Gastroesophageal sphincter (tissue), 4 donors: Measurements from ENCODE around the gene RNF213. TPM values are rescaled to one million over a fixed set of nuclear protein-coding genes. Genes with fewer than 3 reads are reported as not detected.
"Not testable (repeated sequence)": the region's sequence is repeated elsewhere in the genome, so short reads cannot be mapped to it uniquely, and the experiment has no call there.

Experiments used
- ATAC-seq: fragments of 150-250 bp; one replicate; pipeline ENCODE4 v1.9.1; 2016; ENCODE audit warnings: mild to moderate bottlenecking, moderate library complexity
- H3K27ac ChIP-seq, 4 donors: fragments of 200-600 bp; sonication (generic) in 3 of 4; 1 replicate in 3 of 4; 2 replicates in 1 of 4; pipeline ENCODE4 v1.5.1; 2016 to 2019
- H3K27me3 ChIP-seq: fragments of 200-600 bp; sonication (generic); one replicate; pipeline ENCODE4 v1.5.1; 2019
- H3K36me3 ChIP-seq, 2 donors: fragments of 200-600 bp; sonication (generic); one replicate each; pipeline ENCODE4 v1.5.1; 2019; ENCODE audit warnings: control low read depth in 1 of 2
- H3K4me1 ChIP-seq, 3 donors: fragments of 200-600 bp; sonication (generic); 1 replicate in 2 of 3; 2 replicates in 1 of 3; pipeline ENCODE4 v1.5.1; 2016 to 2019; ENCODE audit warnings: control low read depth in 2 of 3
- H3K4me3 ChIP-seq, 2 donors: fragments of 200-600 bp; sonication (generic); one replicate each; pipeline ENCODE4 v1.5.1; 2019; ENCODE audit warnings: mild to moderate bottlenecking in 1 of 2, moderate library complexity in 1 of 2
- H3K9me3 ChIP-seq, 3 donors: fragments of 200-600 bp; sonication (generic); one replicate each; pipeline ENCODE4 v1.5.1; 2017 to 2019; ENCODE audit warnings: control low read depth in 2 of 3
- EP300 ChIP-seq: sonication (generic); formaldehyde crosslinking; IDR thresholded peaks from one replicate; pipeline ENCODE4 v1.6.1; 2017; ENCODE audit warnings: antibody characterized with exemption, mild to moderate bottlenecking
- POLR2A ChIP-seq, 2 donors: fragments of 450-650 bp; IDR thresholded peaks; one replicate each; pipeline ENCODE4 v1.6.1; 2017; ENCODE audit warnings: antibody characterized with exemption in 2 of 2, mild to moderate bottlenecking in 2 of 2, moderate library complexity in 1 of 2
- POLR2AphosphoS5 ChIP-seq: sonication (generic); formaldehyde crosslinking; IDR thresholded peaks from one replicate; pipeline ENCODE4 v1.6.1; 2017; ENCODE audit warnings: antibody characterized with exemption
- WGBS, 2 donors: methylation state at CpG; one replicate each; pipeline ENCODE4 v1.1.5; 2018; ENCODE audit warnings: low coverage in 1 of 2; 5-methylcytosine and 5-hydroxymethylcytosine counted together
- total RNA-seq, 4 donors: library from RNA; depleted of rRNA; stranded (reverse); fragments of >200 nt; gene quantifications; one replicate each; pipeline ENCODE4 v1.1.0, GENCODE V29; 2016
- TF ChIP-seq, protein P1 (sequence below), 4 experiments: fragments of 200-600 bp in 2 of 4; fragments of 450-650 bp in 2 of 4; sonication (generic) in 1 of 4; IDR thresholded peaks; one replicate each; pipeline ENCODE4 v1.5.1; 2017 to 2019; ENCODE audit warnings: antibody characterized with exemption in 4 of 4, mild to moderate bottlenecking in 2 of 4, moderate library complexity in 2 of 4

Gene RNF213
- total RNA-seq, 4 donors from 2014 or later = 59.2 to 87.6 (median 67.8) TPM

- Histone ChIP-seq H3K36me3 (peaks cover 0 to 77% of the 10 kb centered on the region in 2 donors), H3K4me3 (no peak overlapping the region), H3K4me1 (peaks cover 0 to 14% (median 0%) of the 10 kb centered on the region in 3 donors), H3K27me3 (no peaks in the 10 kb centered on the region), H3K9me3 (no peaks in the 10 kb centered on the region), H3K27ac (no peak overlapping the region)
- no peak for ATAC-seq
- no peak for TF ChIP-seq POLR2AphosphoS5
- no peak for TF ChIP-seq POLR2A (IDR thresholded peaks at IDR 0.05)
- TF ChIP-seq, protein P1, sequence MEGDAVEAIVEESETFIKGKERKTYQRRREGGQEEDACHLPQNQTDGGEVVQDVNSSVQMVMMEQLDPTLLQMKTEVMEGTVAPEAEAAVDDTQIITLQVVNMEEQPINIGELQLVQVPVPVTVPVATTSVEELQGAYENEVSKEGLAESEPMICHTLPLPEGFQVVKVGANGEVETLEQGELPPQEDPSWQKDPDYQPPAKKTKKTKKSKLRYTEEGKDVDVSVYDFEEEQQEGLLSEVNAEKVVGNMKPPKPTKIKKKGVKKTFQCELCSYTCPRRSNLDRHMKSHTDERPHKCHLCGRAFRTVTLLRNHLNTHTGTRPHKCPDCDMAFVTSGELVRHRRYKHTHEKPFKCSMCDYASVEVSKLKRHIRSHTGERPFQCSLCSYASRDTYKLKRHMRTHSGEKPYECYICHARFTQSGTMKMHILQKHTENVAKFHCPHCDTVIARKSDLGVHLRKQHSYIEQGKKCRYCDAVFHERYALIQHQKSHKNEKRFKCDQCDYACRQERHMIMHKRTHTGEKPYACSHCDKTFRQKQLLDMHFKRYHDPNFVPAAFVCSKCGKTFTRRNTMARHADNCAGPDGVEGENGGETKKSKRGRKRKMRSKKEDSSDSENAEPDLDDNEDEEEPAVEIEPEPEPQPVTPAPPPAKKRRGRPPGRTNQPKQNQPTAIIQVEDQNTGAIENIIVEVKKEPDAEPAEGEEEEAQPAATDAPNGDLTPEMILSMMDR (IDR thresholded peaks at IDR 0.05) = no peak
- no peak for TF ChIP-seq EP300
- WGBS, 2 donors = 97% methylated on average over 5 of the region's 12 CpGs; no CpG with 5 or more reads in 1 of the 2 donors
Observed at GRCh38 chr17:80312621-80313135, 52.0 kb downstream of the RNF213 start.

GRCh38 chr17:80313160-80313829 lies 52.6 kb downstream of the RNF213 start:
- TF ChIP-seq, protein P1 (IDR thresholded peaks at IDR 0.05) = no peak
- TF ChIP-seq POLR2AphosphoS5 = no peak
- TF ChIP-seq POLR2A (IDR thresholded peaks at IDR 0.05) = no peak
- no peak for TF ChIP-seq EP300
- Histone ChIP-seq H3K36me3 (peaks cover 0 to 77% of the 10 kb centered on the region in 2 donors), H3K9me3 (no peaks in the 10 kb centered on the region), H3K4me3 (no peak overlapping the region), H3K27ac (no peak overlapping the region), H3K27me3 (no peaks in the 10 kb centered on the region), H3K4me1 (peaks cover 0 to 15% (median 0%) of the 10 kb centered on the region in 3 donors)
- no peak for ATAC-seq
- WGBS, 2 donors = 100% methylated on average over 1 to 3 of the region's 6 CpGs

- WGBS, 2 donors = 100% methylated on average over 1 of the region's 1 CpG; no CpG with 5 or more reads in 1 of the 2 donors
- H3K4me3 ChIP-seq, ATAC-seq, H3K27ac ChIP-seq, H3K27me3 ChIP-seq, H3K9me3 ChIP-seq: not testable (repeated sequence)
- peaks cover 0 to 77% of the 10 kb centered on the region in 2 donors for H3K36me3 ChIP-seq
- peaks cover 0 to 15% (median 0%) of the 10 kb centered on the region in 3 donors for H3K4me1 ChIP-seq
Observed at GRCh38 chr17:80313946-80314345, 53.3 kb downstream of the RNF213 start.

GRCh38 chr17:80315517-80316182 lies 55.0 kb downstream of the RNF213 start:
- TF ChIP-seq POLR2AphosphoS5 (no peak), EP300 (no peak), POLR2A (IDR thresholded peaks at IDR 0.05) (no peak)
- TF ChIP-seq, protein P1 (IDR thresholded peaks at IDR 0.05) = no peak
- 80% methylated on average over 1 of the region's 2 CpGs; no CpG with 5 or more reads in 1 of the 2 donors for WGBS, 2 donors

DNA sequence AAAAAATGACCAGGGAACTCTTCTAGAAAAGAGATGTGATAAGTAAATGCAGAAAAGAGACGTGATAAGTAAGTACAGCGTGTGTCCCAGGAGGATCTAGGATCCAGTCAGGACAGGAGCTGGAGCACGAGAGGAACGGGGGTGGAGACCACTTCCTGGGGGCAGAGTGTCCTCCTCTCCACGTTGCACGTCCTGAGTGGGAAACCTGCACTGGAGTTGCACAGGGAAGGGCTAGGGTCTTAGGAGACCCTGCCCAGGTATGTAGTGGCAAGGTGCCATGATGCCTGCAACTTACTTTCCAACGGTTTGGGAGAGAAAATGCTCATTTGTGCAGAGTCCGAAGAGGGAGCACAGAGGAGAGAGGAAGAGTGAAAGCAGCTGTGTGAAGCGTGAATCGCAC lies 55.8 kb downstream of the RNF213 start:
- no peak for TF ChIP-seq POLR2AphosphoS5
- no peak for TF ChIP-seq POLR2A (IDR thresholded peaks at IDR 0.05)
- TF ChIP-seq, protein P1 (IDR thresholded peaks at IDR 0.05) = no peak
- TF ChIP-seq EP300 = no peak
- H3K27me3 ChIP-seq = no peaks in the 10 kb centered on the region
- no peak overlapping the region for H3K4me3 ChIP-seq
- no peaks in the 10 kb centered on the region for H3K9me3 ChIP-seq
- peaks cover 0 to 77% of the 10 kb centered on the region in 2 donors for H3K36me3 ChIP-seq
- no peak for ATAC-seq
- peaks cover 0 to 15% (median 0%) of the 10 kb centered on the region in 3 donors for H3K4me1 ChIP-seq
- WGBS, 2 donors = 42 to 61% methylated on average over 7 to 10 of the region's 10 CpGs
- no peak overlapping the region for H3K27ac ChIP-seq

More at GRCh38 chr17:80315517-80316182, 55.0 kb downstream of the RNF213 start:
- no peaks in the 10 kb centered on the region for H3K27me3 ChIP-seq
- no peak overlapping the region for H3K4me3 ChIP-seq
- H3K36me3 ChIP-seq = peaks cover 0 to 77% of the 10 kb centered on the region in 2 donors
- ATAC-seq = no peak
- H3K4me1 ChIP-seq = peaks cover 0 to 15% (median 0%) of the 10 kb centered on the region in 3 donors
- H3K27ac ChIP-seq = no peak overlapping the region
- H3K9me3 ChIP-seq = no peaks in the 10 kb centered on the region
